Prostate gland (tissue), 2 donors: Measurements from ENCODE around the gene OR10H5. TPM values are rescaled to one million over a fixed set of nuclear protein-coding genes. Genes with fewer than 3 reads are reported as not detected.

Source experiments
- DNase-seq: peaks from one replicate; pipeline ENCODE4 v3.0.0-alpha.2; 2019; ENCODE audit warnings: low spot score
- H3K27ac ChIP-seq, 2 donors: fragments of 200-600 bp; sonication (generic); 2 replicates each; pipeline ENCODE4 v1.5.1; 2017 to 2019
- H3K27me3 ChIP-seq: fragments of 200-600 bp; sonication (generic); replicated peaks from 2 replicates; pipeline ENCODE4 v1.5.1; 2019; ENCODE audit not compliant: insufficient read depth
- H3K36me3 ChIP-seq, 2 donors: fragments of 200-600 bp; sonication (generic); 1 replicate in 1 of 2; 2 replicates in 1 of 2; pipeline versions ENCODE4 v1.5.1 to v1.8.1; 2017 to 2019
- H3K4me1 ChIP-seq: fragments of 200-600 bp; sonication (generic); replicated peaks from 2 replicates; pipeline ENCODE4 v1.5.1; 2019
- H3K4me3 ChIP-seq, 2 donors: fragments of 200-600 bp; sonication (generic); 2 replicates each; pipeline ENCODE4 v1.5.1; 2017 to 2019
- H3K9me3 ChIP-seq: fragments of 200-600 bp; sonication (generic); 2 replicates; pipeline ENCODE4 v1.5.1; 2017
- CTCF ChIP-seq, 4 experiments: fragments of 200-600 bp in 2 of 4; fragments of 450-650 bp in 2 of 4; sonication (generic) in 2 of 4; IDR thresholded peaks; 1 replicate in 3 of 4; 2 replicates in 1 of 4; pipeline ENCODE4 v1.5.1; 2016 to 2019; ENCODE audit warnings: antibody characterized with exemption in 4 of 4, mild to moderate bottlenecking in 2 of 4, moderate library complexity in 2 of 4
- POLR2A ChIP-seq: fragments of 450-650 bp; IDR thresholded peaks from one replicate; pipeline ENCODE4 v1.6.1; 2016; ENCODE audit warnings: antibody characterized with exemption, mild to moderate bottlenecking
- POLR2AphosphoS5 ChIP-seq: sonication (generic); formaldehyde crosslinking; IDR thresholded peaks from one replicate; pipeline ENCODE4 v1.6.1; 2017; ENCODE audit warnings: antibody characterized with exemption
- WGBS: methylation state at CpG from one replicate; pipeline ENCODE4 v1.1.5; 2018; 5-methylcytosine and 5-hydroxymethylcytosine counted together
- intact Hi-C: fragments of 100-400 bp; cut with DNase I; formaldehyde crosslinking; loops from one replicate; pipeline ENCODE4 v1.14.2; 2022
- total RNA-seq, 2 donors: library from RNA; depleted of rRNA; stranded (reverse); fragments of >200 nt; gene quantifications; one replicate each; pipeline ENCODE4 v1.1.0, GENCODE V29; 2016

OR10H5 gene
- not detected for total RNA-seq

- no peak within 1 kb of the TSS for H3K27ac ChIP-seq
- TF ChIP-seq POLR2A (no peak), POLR2AphosphoS5 (no peak), CTCF (IDR thresholded peaks at IDR 0.05) (no peak)
- no peak within 1 kb of the TSS for H3K4me3 ChIP-seq
- 71% methylated on average over 6 of the region's 6 CpGs for WGBS
- DNase-seq, result no peak
- intact Hi-C loops, result no loop called here
- H3K36me3 ChIP-seq, result no peaks in the 10 kb centered on the region
- H3K4me1 ChIP-seq, result no peaks in the 10 kb centered on the region
- no peaks in the 10 kb centered on the region for H3K9me3 ChIP-seq
- H3K27me3 ChIP-seq, result no peaks in the 10 kb centered on the region
Measured at GRCh38 chr19:15787611-15788155, at the start of gene OR10H5. TSS of gene OR10H5 (plus strand) at chr19:15787661. CDS start at chr19:15794049, 6,388 bp downstream.

DNA sequence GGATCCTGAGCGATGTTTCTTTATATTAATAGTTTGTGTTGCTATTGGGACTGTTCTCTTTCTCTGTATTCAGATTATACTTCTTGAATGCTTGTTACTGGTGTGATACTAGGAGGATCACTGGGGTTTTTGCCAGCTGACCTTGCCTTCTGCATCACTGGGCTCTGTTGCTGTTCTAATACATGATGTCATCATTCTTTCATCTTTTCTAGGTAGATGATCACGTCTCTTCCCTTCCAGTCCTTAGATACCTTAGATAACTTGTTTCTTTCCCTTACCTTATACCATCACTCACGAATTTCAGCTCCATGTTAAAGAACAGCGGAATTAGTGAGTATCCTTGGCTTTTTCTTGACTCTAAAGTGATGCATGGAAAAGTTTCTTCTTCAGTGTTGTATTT lies 49.7 kb upstream of the OR10H5 start, which contains the start of gene OR10H3:
Gene OR10H3, plus strand, starts transcription at position 264 of the 400 bp plus-strand sequence. CDS start 3,408 bp downstream, outside the sequence.
- WGBS, result 63% methylated on average over 4 of the region's 4 CpGs
- Histone ChIP-seq H3K27me3 (no peaks in the 10 kb centered on the region), H3K27ac (no peak within 1 kb of the TSS), H3K9me3 (no peaks in the 10 kb centered on the region), H3K36me3 (no peaks in the 10 kb centered on the region), H3K4me3 (no peak within 1 kb of the TSS), H3K4me1 (no peaks in the 10 kb centered on the region)
- TF ChIP-seq CTCF (IDR thresholded peaks at IDR 0.05) (no peak), POLR2AphosphoS5 (no peak), POLR2A (no peak)
- intact Hi-C loops, result no loop called here
- no peak for DNase-seq

DNA sequence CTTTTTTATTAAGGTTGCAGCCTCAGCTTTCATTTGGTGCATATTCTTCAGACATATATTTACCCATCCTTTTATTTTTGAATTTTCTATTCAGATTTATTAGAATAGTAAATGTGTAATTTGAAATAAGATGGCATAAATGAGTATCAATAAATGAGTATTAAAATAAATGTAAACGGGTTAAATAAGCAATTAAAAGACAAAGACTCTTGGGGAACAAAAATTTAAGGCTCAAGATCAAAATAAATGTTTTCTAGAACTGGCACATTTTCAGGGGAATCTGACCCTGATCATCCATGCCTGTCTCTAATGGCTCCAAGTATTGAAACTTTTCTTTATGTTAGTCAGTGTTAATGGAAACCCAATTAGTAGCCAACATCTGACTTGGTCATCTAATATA lies 46.7 kb upstream of the OR10H5 start:
- Histone ChIP-seq H3K36me3 (no peaks in the 10 kb centered on the region), H3K27me3 (no peaks in the 10 kb centered on the region), H3K4me3 (no peak overlapping the region), H3K4me1 (no peaks in the 10 kb centered on the region), H3K27ac (no peak overlapping the region), H3K9me3 (no peaks in the 10 kb centered on the region)
- WGBS, result 81% methylated on average over 1 of the region's 1 CpG
- DNase-seq, result no peak
- intact Hi-C loops, result no loop called here
- no peak for TF ChIP-seq CTCF (IDR thresholded peaks at IDR 0.05)
- no peak for TF ChIP-seq POLR2AphosphoS5
- no peak for TF ChIP-seq POLR2A

- H3K9me3 ChIP-seq, result no peaks in the 10 kb centered on the region
- no peak for TF ChIP-seq CTCF (IDR thresholded peaks at IDR 0.05)
- no peak for TF ChIP-seq POLR2AphosphoS5
- TF ChIP-seq POLR2A, result no peak
- no peaks in the 10 kb centered on the region for H3K27me3 ChIP-seq
- intact Hi-C loops, result no loop called here
- H3K36me3 ChIP-seq, result no peaks in the 10 kb centered on the region
- WGBS, result 84% methylated on average over 2 of the region's 2 CpGs
- no peak overlapping the region for H3K4me3 ChIP-seq
- no peaks in the 10 kb centered on the region for H3K4me1 ChIP-seq
- DNase-seq, result no peak
- H3K27ac ChIP-seq, result no peak overlapping the region
Measured at GRCh38 chr19:15748239-15748638, 39.2 kb upstream of the OR10H5 start.

DNA sequence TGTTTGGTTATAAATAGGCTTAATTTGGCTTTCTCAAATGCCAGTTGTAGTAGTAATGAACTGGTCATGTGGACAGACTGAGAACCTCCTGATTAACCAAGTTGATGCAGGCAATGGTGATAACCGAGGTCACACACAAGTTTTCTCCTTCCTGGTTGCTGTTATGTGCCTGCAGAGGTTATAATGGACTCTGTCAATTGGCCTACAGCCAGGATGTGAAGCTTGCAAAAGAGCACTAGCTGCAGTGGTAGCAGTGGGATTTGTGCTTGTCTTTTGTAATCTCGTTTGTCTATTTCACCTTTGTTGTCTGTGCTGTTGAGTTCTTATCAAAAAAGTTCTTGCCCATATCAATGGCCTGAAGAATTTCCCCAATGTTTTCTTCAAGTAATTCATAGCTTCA lies 29.1 kb upstream of the OR10H5 start:
- Histone ChIP-seq H3K9me3 (no peaks in the 10 kb centered on the region), H3K4me3 (no peak overlapping the region), H3K36me3 (no peaks in the 10 kb centered on the region), H3K4me1 (no peaks in the 10 kb centered on the region), H3K27me3 (no peaks in the 10 kb centered on the region), H3K27ac (no peak overlapping the region)
- intact Hi-C loops, result no loop called here
- DNase-seq, result no peak
- 41% methylated on average over 2 of the region's 2 CpGs for WGBS
- no peak for TF ChIP-seq CTCF (IDR thresholded peaks at IDR 0.05)
- no peak for TF ChIP-seq POLR2A
- no peak for TF ChIP-seq POLR2AphosphoS5
